Endodermal cell (in vitro differentiated cells): ENCODE results near the gene TIMM23B. TPM values are rescaled to one million over a fixed set of nuclear protein-coding genes. Genes with fewer than 3 reads are reported as not detected.
"Not testable (repeated sequence)": the region's sequence is repeated elsewhere in the genome, so short reads cannot be mapped to it uniquely, and the experiment has no call there.

Experiments used
- DNase-seq: peaks from one replicate; pipeline ENCODE4 v3.0.0-alpha.2; 2017
- H3K27ac ChIP-seq: 2 replicates; pipeline ENCODE4 v1.5.1; 2013; ENCODE audit warnings: mild to moderate bottlenecking, low read depth, low read length, moderate library complexity
- H3K27me3 ChIP-seq: 2 replicates; pipeline ENCODE4 v1.6.1; 2013; ENCODE audit warnings: mild to moderate bottlenecking, low read length, moderate library complexity; ENCODE audit not compliant: insufficient read depth, control insufficient read depth, poor library complexity, severe bottlenecking
- H3K36me3 ChIP-seq: 2 replicates; pipeline ENCODE4 v1.7.0; 2013; ENCODE audit warnings: mild to moderate bottlenecking, low read length, moderate library complexity; ENCODE audit not compliant: control insufficient read depth, insufficient read depth
- H3K4me1 ChIP-seq: one replicate; pipeline ENCODE4 v1.7.0; 2013; ENCODE audit warnings: low read length; ENCODE audit not compliant: control insufficient read depth, insufficient read depth
- H3K4me3 ChIP-seq: 2 replicates; pipeline ENCODE4 v1.5.1; 2013; ENCODE audit warnings: mild to moderate bottlenecking, low read length, moderate library complexity
- H3K9ac ChIP-seq: 2 replicates; pipeline ENCODE4 v1.6.1; 2013; ENCODE audit warnings: mild to moderate bottlenecking, low read length, moderate library complexity; ENCODE audit not compliant: poor library complexity, severe bottlenecking; ENCODE audit errors: extremely low read depth
- H3K9me3 ChIP-seq: 2 replicates; pipeline ENCODE4 v1.6.1; 2013; ENCODE audit warnings: mild to moderate bottlenecking, low read length, moderate library complexity; ENCODE audit not compliant: control insufficient read depth
- H3K27ac Mint-ChIP-seq: 2 replicates; pipeline ENCODE4 v1.8.0; 2020; ENCODE audit warnings: mixed read lengths
- H3K27me3 Mint-ChIP-seq: 2 replicates; pipeline ENCODE4 v1.8.0; 2021; ENCODE audit warnings: mild to moderate bottlenecking, mixed read lengths; ENCODE audit not compliant: insufficient read depth
- H3K36me3 Mint-ChIP-seq: 2 replicates; pipeline ENCODE4 v1.8.0; 2020; ENCODE audit warnings: low read depth, mixed read lengths
- H3K4me1 Mint-ChIP-seq: 2 replicates; pipeline ENCODE4 v1.8.0; 2020; ENCODE audit warnings: mixed read lengths
- H3K4me3 Mint-ChIP-seq: 2 replicates; pipeline ENCODE4 v1.8.0; 2020; ENCODE audit warnings: mild to moderate bottlenecking, moderate library complexity, mixed read lengths
- H3K9me3 Mint-ChIP-seq: 2 replicates; pipeline ENCODE4 v1.8.0; 2020; ENCODE audit warnings: mild to moderate bottlenecking, mixed read lengths
- WGBS, 2 experiments: methylation state at CpG; one replicate each; pipeline versions ENCODE4 v1.1.5 to v1.1.7; 2013; ENCODE audit warnings: missing lambda C conversion rate in 2 of 2, mixed read lengths in 1 of 2; ENCODE audit not compliant: insufficient coverage in 1 of 2, insufficient read length in 1 of 2; 5-methylcytosine and 5-hydroxymethylcytosine counted together
- total RNA-seq, 2 donors: library from RNA; stranded (reverse); fragmentation: NEBNext Ultra II Directional in 1 of 2; extraction: Animal tissue kit (Norgen Biotek cat#: 25700) in 1 of 2; gene quantifications; 2 replicates in 1 of 2; 3 replicates in 1 of 2; pipeline ENCODE4 v1.2.1, GENCODE V29; 2021

The TIMM23B gene
- total RNA-seq, 2 donors from 2014 or later = 18.0 to 22.3 TPM

- not testable (repeated sequence) for H3K27me3 ChIP-seq, H3K36me3 ChIP-seq, H3K9ac ChIP-seq, H3K4me1 ChIP-seq, H3K4me3 ChIP-seq, H3K4me3 Mint-ChIP-seq, H3K27ac Mint-ChIP-seq, H3K4me1 Mint-ChIP-seq, H3K9me3 ChIP-seq, H3K27ac ChIP-seq, H3K27me3 Mint-ChIP-seq, H3K9me3 Mint-ChIP-seq, DNase-seq
- peaks cover 15% of the 10 kb centered on the region for H3K36me3 Mint-ChIP-seq
- WGBS, 2 experiments = no CpG with 5 or more reads among the region's 1 CpG
Measured at GRCh38 chr10:49910295-49910694, 31.6 kb upstream of the TIMM23B start.

GRCh38 chr10:49916451-49916850 is 25.4 kb upstream of the TIMM23B start:
- not testable (repeated sequence) for H3K9ac ChIP-seq, H3K4me3 ChIP-seq, H3K4me1 Mint-ChIP-seq, H3K9me3 ChIP-seq, H3K4me1 ChIP-seq, H3K4me3 Mint-ChIP-seq, H3K27me3 ChIP-seq, H3K27ac ChIP-seq, DNase-seq, H3K9me3 Mint-ChIP-seq, H3K27me3 Mint-ChIP-seq, H3K27ac Mint-ChIP-seq
- H3K36me3 ChIP-seq = peaks cover 31% of the 10 kb centered on the region
- H3K36me3 Mint-ChIP-seq = peaks cover 23% of the 10 kb centered on the region

DNA sequence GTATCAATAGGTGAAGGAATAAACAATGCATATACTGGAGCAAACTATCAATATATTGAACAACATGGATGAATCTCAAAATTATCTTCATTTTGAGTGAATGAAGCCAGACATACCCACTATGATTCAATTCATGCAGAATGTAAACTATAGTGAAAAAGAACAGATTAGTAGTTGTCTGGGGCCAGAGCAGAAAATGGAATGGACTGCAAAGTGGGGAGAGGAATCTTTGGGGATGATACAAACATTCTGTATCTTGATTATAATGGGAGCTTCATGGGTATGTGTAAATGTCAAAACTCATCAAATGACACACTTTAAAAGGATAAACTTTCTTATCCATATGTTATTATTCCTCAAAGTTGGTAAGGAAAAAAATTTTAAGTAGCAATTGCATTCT is 23.9 kb upstream of the TIMM23B start:
- H3K4me1 Mint-ChIP-seq, H3K9me3 Mint-ChIP-seq, H3K4me1 ChIP-seq, H3K4me3 ChIP-seq, DNase-seq, H3K27ac Mint-ChIP-seq, H3K27me3 ChIP-seq, H3K9ac ChIP-seq, H3K9me3 ChIP-seq, H3K27ac ChIP-seq, H3K27me3 Mint-ChIP-seq, H3K4me3 Mint-ChIP-seq: not testable (repeated sequence)
- H3K36me3 ChIP-seq = peaks cover 38% of the 10 kb centered on the region
- H3K36me3 Mint-ChIP-seq = peaks cover 24% of the 10 kb centered on the region

DNA sequence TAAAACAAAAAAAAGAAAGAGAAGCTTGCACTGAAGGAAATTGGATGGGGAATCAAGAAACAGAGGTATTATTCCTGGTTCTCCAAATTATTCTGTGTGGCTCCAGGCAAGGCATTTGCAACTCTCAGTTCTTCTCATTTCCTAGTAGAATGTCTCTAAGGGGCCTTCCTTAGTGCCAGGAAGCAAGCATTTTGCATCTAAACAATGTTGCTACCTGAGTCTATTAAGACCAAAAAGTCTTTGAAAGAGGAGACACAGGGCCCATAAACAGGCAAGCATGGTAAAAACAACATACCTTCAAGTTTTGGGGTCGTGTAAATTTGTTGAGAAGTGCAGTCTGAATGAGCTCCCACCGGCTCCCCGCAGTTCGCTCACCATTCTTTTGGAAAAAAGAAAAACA is 19.8 kb upstream of the TIMM23B start:
- H3K27ac Mint-ChIP-seq, H3K4me3 Mint-ChIP-seq, H3K9me3 Mint-ChIP-seq, H3K9me3 ChIP-seq, H3K27ac ChIP-seq, H3K27me3 ChIP-seq, H3K27me3 Mint-ChIP-seq, H3K4me1 ChIP-seq, H3K4me3 ChIP-seq, H3K9ac ChIP-seq: not testable (repeated sequence)
- DNase-seq = peak; percentile 49
- 79% methylated on average over 4 of the region's 4 CpGs; no CpG with 5 or more reads in 1 of the 2 experiments for WGBS, 2 experiments
- peaks cover 14% of the 10 kb centered on the region for H3K36me3 Mint-ChIP-seq
- peaks cover 10% of the 10 kb centered on the region for H3K4me1 Mint-ChIP-seq
- H3K36me3 ChIP-seq = peaks cover 23% of the 10 kb centered on the region

GRCh38 chr10:49923572-49923971 is 18.3 kb upstream of the TIMM23B start:
- H3K36me3 ChIP-seq = peaks cover 21% of the 10 kb centered on the region
- H3K27ac Mint-ChIP-seq = not testable (repeated sequence)

DNA sequence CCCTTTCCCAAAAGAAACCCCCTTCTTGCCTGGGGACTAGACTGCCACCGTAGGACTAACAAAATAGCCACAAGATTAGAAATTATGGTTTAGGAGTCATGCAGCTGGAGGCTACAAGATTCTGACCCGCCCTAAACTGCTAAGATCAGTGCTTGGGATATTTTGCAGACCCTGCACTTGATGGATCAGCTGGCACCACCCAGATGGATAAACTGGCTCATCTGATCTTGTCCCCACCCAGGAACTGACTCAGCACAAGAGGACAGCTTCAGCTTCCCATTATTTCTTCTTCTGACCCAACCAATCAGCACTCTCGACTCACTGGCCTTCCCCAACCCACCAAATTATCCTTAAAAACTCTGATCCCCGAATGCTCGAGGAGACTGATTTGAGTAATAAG is 10.6 kb upstream of the TIMM23B start:
- peaks cover 17% of the 10 kb centered on the region for H3K4me1 Mint-ChIP-seq
- WGBS, 2 experiments = 93 to 94% methylated on average over 2 of the region's 5 CpGs
- H3K36me3 Mint-ChIP-seq, H3K4me3 ChIP-seq, H3K27ac ChIP-seq, H3K27ac Mint-ChIP-seq, H3K27me3 Mint-ChIP-seq, H3K4me1 ChIP-seq, H3K27me3 ChIP-seq, H3K36me3 ChIP-seq, H3K4me3 Mint-ChIP-seq, DNase-seq, H3K9me3 Mint-ChIP-seq, H3K9me3 ChIP-seq, H3K9ac ChIP-seq: not testable (repeated sequence)

More at GRCh38 chr10:49923572-49923971, 18.3 kb upstream of the TIMM23B start:
- H3K4me3 Mint-ChIP-seq, H3K9me3 ChIP-seq, H3K9me3 Mint-ChIP-seq, DNase-seq, H3K4me3 ChIP-seq, H3K9ac ChIP-seq, H3K27me3 ChIP-seq, H3K27me3 Mint-ChIP-seq, H3K4me1 ChIP-seq, H3K27ac ChIP-seq: not testable (repeated sequence)
- peaks cover 17% of the 10 kb centered on the region for H3K36me3 Mint-ChIP-seq
- peaks cover 10% of the 10 kb centered on the region for H3K4me1 Mint-ChIP-seq
- no CpG with 5 or more reads among the region's 4 CpGs for WGBS, 2 experiments

DNA sequence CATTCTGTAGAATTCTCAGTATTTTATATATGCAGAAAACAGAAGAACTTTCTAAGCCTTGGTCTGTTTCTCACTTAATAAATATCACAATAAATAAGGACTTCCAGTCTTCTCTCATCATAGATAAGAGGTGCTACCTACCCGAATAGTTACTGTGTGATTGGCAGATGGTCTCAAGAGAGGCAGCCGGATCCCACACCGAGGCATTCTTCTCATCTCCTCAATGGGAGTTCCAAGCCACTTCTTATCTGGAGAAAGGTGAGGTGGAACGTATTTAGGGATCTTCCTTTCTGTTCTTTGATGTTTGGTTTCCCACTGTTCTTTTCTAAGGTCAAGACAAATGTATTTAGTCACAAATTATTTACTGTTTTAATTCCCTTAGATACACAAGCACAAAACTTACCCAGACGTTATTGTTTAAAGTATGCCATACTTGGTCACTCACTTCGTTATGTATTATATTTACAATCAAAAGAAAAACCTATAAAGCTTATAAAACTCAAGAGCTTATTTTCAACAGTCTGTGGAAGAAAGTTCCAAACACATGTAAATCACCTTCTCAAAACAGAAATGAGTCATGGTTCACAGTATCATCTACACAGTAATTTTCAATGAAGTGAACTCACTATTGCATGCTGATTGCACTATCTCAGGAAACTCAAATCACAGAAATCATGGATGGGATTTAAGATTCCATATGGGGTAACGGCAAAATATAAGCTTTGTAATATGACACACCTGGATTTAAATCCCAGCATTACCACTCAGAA is 9.7 kb upstream of the TIMM23B start:
- not testable (repeated sequence) for H3K36me3 Mint-ChIP-seq, H3K4me3 Mint-ChIP-seq, H3K27me3 Mint-ChIP-seq, H3K9me3 ChIP-seq, H3K9me3 Mint-ChIP-seq, H3K36me3 ChIP-seq, H3K4me3 ChIP-seq, H3K9ac ChIP-seq, H3K27ac Mint-ChIP-seq, H3K27ac ChIP-seq, H3K27me3 ChIP-seq, H3K4me1 ChIP-seq
- 50% methylated on average over 2 of the region's 7 CpGs; no CpG with 5 or more reads in 1 of the 2 experiments for WGBS, 2 experiments
- DNase-seq = peak; percentile 62
- H3K4me1 Mint-ChIP-seq = peaks cover 13% of the 10 kb centered on the region
